GM12878 (cell line): ENCODE measurements around the gene KIRREL3. TPM values are rescaled to one million over a fixed set of nuclear protein-coding genes. Genes with fewer than 3 reads are reported as not detected.

ENCODE experiments used
- ATAC-seq: fragments of 200-7000 bp; cut with Tn5 transposase; 3 replicates; pipeline ENCODE4 v1.9.1; 2020; ENCODE audit warnings: mild to moderate bottlenecking, moderate library complexity
- BruUV-seq: library from RNA; stranded (reverse); fragments of 400-500 nt; replicated peaks from 2 replicates; lab custom pipeline; 2021; lab: Mats Ljungman, UMichigan
- CTCF ChIA-PET: fragments of 300-600 bp; sonication (Branson Sonifier 250); formaldehyde crosslinking; extraction: SDS; loops from one replicate; lab custom pipeline; 2021; ENCODE audit warnings: inconsistent platforms; lab: Yijun Ruan, JAX
- POLR2A ChIA-PET: fragments of 350-600 bp; formaldehyde crosslinking; extraction: SDS; loops from one replicate; lab custom pipeline; 2021; ENCODE audit warnings: inconsistent platforms; lab: Charles Lee
- RAD21 ChIA-PET: fragments of 300-600 bp; sonication (Branson Sonifier 250); formaldehyde crosslinking; loops from one replicate; lab custom pipeline; 2023; ENCODE audit warnings: antibody characterized with exemption; ENCODE audit not compliant: unreplicated experiment; lab: Charles Lee
- SMC1A ChIA-PET: fragments of 300-600 bp; sonication (Branson Sonifier 250); formaldehyde crosslinking; loops from one replicate; lab custom pipeline; 2023; ENCODE audit not compliant: unreplicated experiment, uncharacterized antibody; lab: Charles Lee
- DNase-seq: peaks from one replicate; pipeline ENCODE4 v3.0.0-alpha.2; 2011; ENCODE audit warnings: low read depth, low spot score
- FAIRE-seq: peaks from 3 replicates; lab custom pipeline; 2011; peaks lifted over from hg19 to GRCh38; lab: Jason Lieb, UNC
- H2AFZ ChIP-seq: 2 replicates; pipeline ENCODE4 v1.6.0; 2011; ENCODE audit warnings: low read depth, low read length, control low read depth; ENCODE audit not compliant: control insufficient read depth
- H3K27ac ChIP-seq: 2 replicates; pipeline ENCODE4 v1.5.1; 2011; ENCODE audit warnings: control low read depth; ENCODE audit not compliant: control insufficient read depth, insufficient read depth
- H3K27me3 ChIP-seq, 2 experiments: replicated peaks in 1 of 2; 2 replicates each; pipeline versions ENCODE4 v1.6.0 to v1.6.1; 2011; ENCODE audit warnings: low read length in 1 of 2; ENCODE audit not compliant: control insufficient read depth in 2 of 2, insufficient read depth in 2 of 2
- H3K36me3 ChIP-seq, 2 experiments: 2 replicates each; pipeline ENCODE4 v1.5.1; 2011; ENCODE audit warnings: low read length in 1 of 2; ENCODE audit not compliant: control insufficient read depth in 2 of 2, insufficient read depth in 2 of 2
- H3K4me1 ChIP-seq: 2 replicates; pipeline ENCODE4 v1.6.1; 2011; ENCODE audit warnings: mild to moderate bottlenecking, low read length, moderate library complexity, mixed read lengths; ENCODE audit not compliant: control insufficient read depth, insufficient read depth
- H3K4me2 ChIP-seq: 2 replicates; pipeline ENCODE4 v1.6.0; 2011; ENCODE audit warnings: control low read depth; ENCODE audit not compliant: control insufficient read depth, insufficient read depth
- H3K4me3 ChIP-seq: fragments of 200-600 bp; sonication (generic); 2 replicates; pipeline ENCODE4 v1.5.1; 2016
- H3K79me2 ChIP-seq: 2 replicates; pipeline ENCODE4 v1.6.0; 2011; ENCODE audit warnings: low read length; ENCODE audit not compliant: control insufficient read depth, insufficient read depth
- H3K9ac ChIP-seq: 2 replicates; pipeline ENCODE4 v1.8.0; 2011; ENCODE audit warnings: low read length, control low read depth, mixed read lengths; ENCODE audit not compliant: control insufficient read depth, insufficient read depth
- H3K9me3 ChIP-seq: replicated peaks from 3 replicates; pipeline ENCODE4 v1.5.1; 2011; ENCODE audit warnings: mild to moderate bottlenecking, low read length; ENCODE audit not compliant: control insufficient read depth, insufficient read depth
- H4K20me1 ChIP-seq: 2 replicates; pipeline ENCODE4 v1.6.0; 2011; ENCODE audit not compliant: control insufficient read depth, insufficient read depth
- CBX5 ChIP-seq: sonication (generic); IDR thresholded peaks from 2 replicates; pipeline ENCODE4 v1.6.1; 2016; ENCODE audit warnings: low read depth, moderate library complexity, mild to moderate bottlenecking, inconsistent platforms
- CHD1 ChIP-seq: IDR thresholded peaks from 2 replicates; pipeline ENCODE4 v1.6.1; 2012; ENCODE audit warnings: low read depth, low read length, improper control_type of control experiment
- IKZF1 ChIP-seq: fragments of 450-650 bp; conservative IDR thresholded peaks from 2 replicates; pipeline ENCODE4 v1.6.1; 2017; ENCODE audit warnings: antibody characterized with exemption, mild to moderate bottlenecking
- KAT2A ChIP-seq: conservative IDR thresholded peaks from 2 replicates; pipeline ENCODE4 v1.6.1; 2011; ENCODE audit warnings: low read depth, low read length; ENCODE audit not compliant: control insufficient read depth
- RFX5 ChIP-seq: IDR thresholded peaks from 2 replicates; pipeline ENCODE4 v1.6.1; 2011; ENCODE audit warnings: low read depth, low read length, improper control_type of control experiment
- SP1 ChIP-seq: IDR thresholded peaks from one replicate; pipeline ENCODE4 v1.6.1; 2011; ENCODE audit warnings: low read depth, low read length
- TARDBP ChIP-seq: IDR thresholded peaks from 2 replicates; pipeline ENCODE4 v1.6.1; 2016; ENCODE audit warnings: borderline replicate concordance
- ZBED1 ChIP-seq: IDR thresholded peaks from 2 replicates; pipeline ENCODE4 v1.6.1; 2016; ENCODE audit warnings: borderline replicate concordance
- ZNF207 ChIP-seq: fragments of 450-650 bp; IDR thresholded peaks from 2 replicates; pipeline ENCODE4 v1.6.1; 2014; ENCODE audit warnings: antibody characterized with exemption, mild to moderate bottlenecking, borderline replicate concordance
- ZNF274 ChIP-seq: IDR thresholded peaks from one replicate; pipeline ENCODE4 v1.8.0; 2011; ENCODE audit not compliant: insufficient read length, insufficient read depth
- WGBS: methylation state at CpG from one replicate; pipeline ENCODE4 v1.1.6; 2016; ENCODE audit warnings: low lambda C conversion rate; ENCODE audit not compliant: insufficient replicate concordance, insufficient coverage; ENCODE audit errors: missing lambda C conversion rate; 5-methylcytosine and 5-hydroxymethylcytosine counted together
- in situ Hi-C: fragments of 300-500 bp; cut with MboI; formaldehyde crosslinking; loops from 9 replicates; pipeline ENCODE4 v1.14.3; 2018; ENCODE audit warnings: mixed read lengths
- intact Hi-C: fragments of 100-400 bp; cut with micrococcal nuclease; formaldehyde crosslinking; loops from one replicate; pipeline ENCODE4 v1.14.2; 2022; ENCODE audit not compliant: unreplicated experiment
- polyA plus RNA-seq, 11 experiments: library from polyadenylated mRNA; depleted of rRNA in 4 of 11; unstranded in 6 of 11; stranded (reverse) in 5 of 11; fragments of >200 nt; fragmentation: Nextera tagmentation in 4 of 11; fragmentation: Illumina TruSeq in 1 of 11; extraction: Ambion mirVana in 4 of 11; extraction: Trizol in 1 of 11; gene quantifications; 1 replicate in 1 of 11; 2 replicates in 10 of 11; pipeline versions ENCODE4 v1.2.1 to v1.2.3, GENCODE V29; 2011 to 2016; ENCODE audit warnings: inconsistent platforms in 2 of 11, missing spikeins in 2 of 11, low read depth in 1 of 11
- total RNA-seq, 4 experiments: library from RNA; depleted of rRNA in 3 of 4; stranded (reverse); fragments of >200 nt in 3 of 4; fragmentation: Illumina TruSeq in 1 of 4; extraction: Trizol in 1 of 4; gene quantifications; 2 replicates each; pipeline versions ENCODE4 v1.2.1 to v1.2.3, GENCODE V29; 2013 to 2021
- TF ChIP-seq, protein P1 (sequence below): fragments of 150-350 bp; IDR thresholded peaks from 2 replicates; pipeline ENCODE4 v1.6.1; 2016; ENCODE audit warnings: low read depth, low read length
- TF ChIP-seq, protein P2 (sequence below): IDR thresholded peaks from 2 replicates; pipeline ENCODE4 v1.6.1; 2012; ENCODE audit warnings: low read depth, low read length, improper control_type of control experiment

Gene KIRREL3
- total and polyA plus RNA-seq, 10 of the 15 experiments (the other 5 are each of a cell fraction or from before 2014, with no cell fraction given), result under 0.01 TPM; not detected in 9

DNA sequence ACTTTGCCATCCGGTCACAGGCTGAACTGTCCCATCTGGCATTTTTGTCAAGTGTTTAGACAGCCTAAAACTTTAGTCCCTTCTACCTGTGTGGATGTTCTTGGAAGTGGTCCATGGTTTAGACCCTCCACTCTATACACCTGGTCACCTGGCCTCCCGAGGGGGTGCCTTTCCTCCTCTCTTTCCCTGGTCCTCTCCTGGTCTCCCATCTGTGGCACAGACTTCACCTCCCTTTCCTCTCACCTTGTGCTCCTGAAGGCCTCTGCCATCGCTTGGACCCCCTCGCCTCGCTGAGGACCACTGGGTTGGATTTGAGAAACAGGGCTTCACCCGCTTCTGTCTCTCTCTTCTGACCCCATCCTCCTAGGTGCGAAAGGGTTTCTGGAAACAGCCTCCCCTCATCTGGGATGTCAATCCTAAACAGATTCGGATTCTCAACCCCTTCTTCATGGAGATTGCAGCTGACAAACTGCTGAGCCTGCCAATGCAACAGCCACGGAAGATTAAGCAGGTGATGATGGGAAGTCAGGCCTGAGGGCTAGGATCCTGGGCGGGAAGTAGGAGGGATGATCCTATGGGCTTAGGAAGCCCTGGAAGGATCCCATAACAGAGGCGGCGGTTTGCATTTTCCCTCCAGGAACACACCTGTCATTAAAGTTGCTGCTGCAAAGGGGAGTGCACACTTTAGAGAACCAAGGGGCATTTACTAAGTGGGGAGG, 591.5 kb downstream of the KIRREL3 start:
- Histone ChIP-seq H3K4me2 (no peak overlapping the region), H3K4me1 (no peaks in the 10 kb centered on the region), H3K79me2 (no peaks in the 10 kb centered on the region), H3K9ac (no peak overlapping the region), H3K36me3 (no peaks in the 10 kb centered on the region), H3K27me3 (no peaks in the 10 kb centered on the region), H3K4me3 (no peak overlapping the region), H3K27ac (no peak overlapping the region), H3K9me3 (no peaks in the 10 kb centered on the region), H2AFZ (no peak overlapping the region), H4K20me1 (no peaks in the 10 kb centered on the region; the same call in 1 of the 2 replicates)
- TF ChIP-seq ZNF274 (no peak), ZBED1 (no peak), RFX5 (no peak), ZNF207 (no peak), CHD1 (no peak)
- POLR2A ChIA-PET, result no interaction called here
- CTCF ChIA-PET, result no interaction called here
- in situ Hi-C loops, result no loop called here
- SMC1A ChIA-PET, result interaction anchor here (0.6 kb wide), 1 partner anchor 116 kb away, joined by 3 read pairs; no protein-coding TSS in a partner anchor
- 74% methylated on average over 12 of the region's 12 CpGs for WGBS
- BruUV-seq, result no TSS peak
- no peak for DNase-seq
- RAD21 ChIA-PET, result no interaction called here
- intact Hi-C loops, result no loop called here
- ATAC-seq, result no peak
- FAIRE-seq, result no peak

DNA sequence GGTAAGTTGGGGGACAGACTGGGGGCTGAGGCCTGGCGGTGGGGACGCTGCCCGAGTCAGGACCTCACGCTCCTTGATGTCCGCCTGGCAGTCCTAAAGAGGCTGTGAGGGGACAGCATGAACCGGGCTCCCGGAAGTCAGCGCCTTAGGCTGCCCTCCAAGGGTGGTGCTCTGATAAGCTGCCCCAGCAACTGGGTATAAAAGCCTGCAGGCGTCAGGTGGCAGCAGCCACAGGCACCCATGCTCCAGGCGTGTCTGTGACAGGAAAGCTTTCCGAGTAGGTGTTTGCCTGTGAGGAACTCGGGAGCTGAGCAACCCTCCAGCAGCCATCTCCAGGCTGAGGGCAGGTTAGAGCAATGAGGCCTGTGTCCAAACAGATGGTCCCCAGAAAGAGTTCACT, 592.1 kb downstream of the KIRREL3 start:
- Histone ChIP-seq H3K36me3 (no peaks in the 10 kb centered on the region), H3K79me2 (no peaks in the 10 kb centered on the region), H3K4me3 (no peak overlapping the region), H2AFZ (no peak overlapping the region), H4K20me1 (no peaks in the 10 kb centered on the region; the same call in 1 of the 2 replicates), H3K4me2 (no peak overlapping the region), H3K27ac (no peak overlapping the region), H3K9me3 (no peaks in the 10 kb centered on the region), H3K27me3 (no peaks in the 10 kb centered on the region), H3K9ac (no peak overlapping the region), H3K4me1 (peaks cover under 1% of the 10 kb centered on the region; the same call in 1 of the 2 replicates)
- ChIA-PET POLR2A (no interaction called here), CTCF (no interaction called here), SMC1A (no interaction called here), RAD21 (no interaction called here)
- DNase-seq, result no peak
- no peak for ATAC-seq
- BruUV-seq, result no TSS peak
- in situ Hi-C loops, result no loop called here
- intact Hi-C loops, result no loop called here
- FAIRE-seq, result no peak
- 68% methylated on average over 12 of the region's 12 CpGs for WGBS
- TF ChIP-seq, protein P1, sequence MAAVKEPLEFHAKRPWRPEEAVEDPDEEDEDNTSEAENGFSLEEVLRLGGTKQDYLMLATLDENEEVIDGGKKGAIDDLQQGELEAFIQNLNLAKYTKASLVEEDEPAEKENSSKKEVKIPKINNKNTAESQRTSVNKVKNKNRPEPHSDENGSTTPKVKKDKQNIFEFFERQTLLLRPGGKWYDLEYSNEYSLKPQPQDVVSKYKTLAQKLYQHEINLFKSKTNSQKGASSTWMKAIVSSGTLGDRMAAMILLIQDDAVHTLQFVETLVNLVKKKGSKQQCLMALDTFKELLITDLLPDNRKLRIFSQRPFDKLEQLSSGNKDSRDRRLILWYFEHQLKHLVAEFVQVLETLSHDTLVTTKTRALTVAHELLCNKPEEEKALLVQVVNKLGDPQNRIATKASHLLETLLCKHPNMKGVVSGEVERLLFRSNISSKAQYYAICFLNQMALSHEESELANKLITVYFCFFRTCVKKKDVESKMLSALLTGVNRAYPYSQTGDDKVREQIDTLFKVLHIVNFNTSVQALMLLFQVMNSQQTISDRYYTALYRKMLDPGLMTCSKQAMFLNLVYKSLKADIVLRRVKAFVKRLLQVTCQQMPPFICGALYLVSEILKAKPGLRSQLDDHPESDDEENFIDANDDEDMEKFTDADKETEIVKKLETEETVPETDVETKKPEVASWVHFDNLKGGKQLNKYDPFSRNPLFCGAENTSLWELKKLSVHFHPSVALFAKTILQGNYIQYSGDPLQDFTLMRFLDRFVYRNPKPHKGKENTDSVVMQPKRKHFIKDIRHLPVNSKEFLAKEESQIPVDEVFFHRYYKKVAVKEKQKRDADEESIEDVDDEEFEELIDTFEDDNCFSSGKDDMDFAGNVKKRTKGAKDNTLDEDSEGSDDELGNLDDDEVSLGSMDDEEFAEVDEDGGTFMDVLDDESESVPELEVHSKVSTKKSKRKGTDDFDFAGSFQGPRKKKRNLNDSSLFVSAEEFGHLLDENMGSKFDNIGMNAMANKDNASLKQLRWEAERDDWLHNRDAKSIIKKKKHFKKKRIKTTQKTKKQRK, result no peak
- TF ChIP-seq, protein P2, sequence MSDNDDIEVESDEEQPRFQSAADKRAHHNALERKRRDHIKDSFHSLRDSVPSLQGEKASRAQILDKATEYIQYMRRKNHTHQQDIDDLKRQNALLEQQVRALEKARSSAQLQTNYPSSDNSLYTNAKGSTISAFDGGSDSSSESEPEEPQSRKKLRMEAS, result no peak
- TF ChIP-seq IKZF1 (no peak), RFX5 (no peak), KAT2A (no peak), TARDBP (no peak), SP1 (no peak), CBX5 (no peak)
